Measurements from ENCODE around the gene AZU1. TPM values are rescaled to one million over a fixed set of nuclear protein-coding genes. Genes with fewer than 3 reads are reported as not detected.
"Not testable (repeated sequence)": the region's sequence is repeated elsewhere in the genome, so short reads cannot be mapped to it uniquely, and the experiment has no call there.

The AZU1 gene
- total RNA-seq, 1 donor from 2014 or later, result not detected

DNA sequence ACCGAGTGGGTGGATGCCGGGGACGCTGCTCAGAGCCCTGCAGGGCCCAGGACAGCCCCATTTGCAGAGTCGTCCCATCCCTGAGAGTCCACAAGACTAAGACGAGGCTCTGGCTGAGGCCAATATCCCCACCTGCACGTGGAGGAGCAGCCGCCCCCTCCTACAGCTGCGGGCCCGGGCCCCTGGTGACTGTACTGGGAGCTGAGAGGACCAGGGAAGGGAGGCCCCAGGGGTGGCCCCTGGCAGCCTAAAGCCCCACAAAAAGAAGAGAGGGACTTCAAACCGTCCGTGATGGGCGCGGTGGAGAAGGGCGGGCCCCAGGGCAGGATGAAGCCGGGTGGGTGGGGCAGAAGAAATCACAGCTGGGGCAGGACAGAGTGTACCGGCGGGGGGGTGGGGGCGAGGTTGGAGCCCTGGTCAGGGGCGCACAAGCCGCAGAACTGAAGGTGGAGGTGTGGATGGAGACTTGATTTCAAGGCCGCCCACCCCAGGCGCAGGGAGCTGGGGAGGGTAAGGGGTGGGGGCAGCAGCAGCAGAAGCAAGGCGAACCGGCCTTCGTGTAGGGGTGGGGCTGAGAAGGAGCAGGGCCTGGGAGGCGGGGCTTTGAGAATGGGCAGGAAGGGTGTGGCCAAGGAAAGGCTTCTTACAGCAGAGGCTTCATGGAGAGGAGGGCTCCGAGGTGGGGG is 44.8 kb downstream of the AZU1 start:
- no peak for DNase-seq (ENCODE audit: low read depth)

DNA sequence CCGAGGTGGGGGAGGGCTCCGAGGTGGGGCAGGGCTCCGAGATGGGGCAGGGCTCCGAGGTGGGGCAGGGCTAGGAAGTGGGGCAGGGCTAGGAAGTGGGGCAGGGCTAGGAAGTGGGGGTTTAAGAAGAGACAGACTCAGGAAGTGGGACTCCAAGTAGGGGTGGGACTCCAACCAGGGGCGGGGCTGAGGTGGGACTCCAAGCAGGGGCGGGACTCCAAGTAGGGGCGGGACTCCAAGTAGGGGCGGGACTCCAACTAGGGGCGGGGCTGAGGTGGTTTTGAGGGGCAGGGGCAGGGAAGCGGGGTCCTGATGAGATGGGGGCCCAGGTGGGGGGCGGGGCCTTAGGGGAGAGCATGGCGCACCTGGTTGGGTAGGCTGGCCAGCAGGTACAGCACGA is 45.4 kb downstream of the AZU1 start:
- no peak for DNase-seq (ENCODE audit: low read depth)

- no peak for DNase-seq (ENCODE audit: low read depth)
These were observed 46.0 kb downstream of the AZU1 start for GRCh38 chr19:873561-874041.

GRCh38 chr19:875265-875879 is 47.7 kb downstream of the AZU1 start:
- no peak for DNase-seq (ENCODE audit: low read depth)

DNA sequence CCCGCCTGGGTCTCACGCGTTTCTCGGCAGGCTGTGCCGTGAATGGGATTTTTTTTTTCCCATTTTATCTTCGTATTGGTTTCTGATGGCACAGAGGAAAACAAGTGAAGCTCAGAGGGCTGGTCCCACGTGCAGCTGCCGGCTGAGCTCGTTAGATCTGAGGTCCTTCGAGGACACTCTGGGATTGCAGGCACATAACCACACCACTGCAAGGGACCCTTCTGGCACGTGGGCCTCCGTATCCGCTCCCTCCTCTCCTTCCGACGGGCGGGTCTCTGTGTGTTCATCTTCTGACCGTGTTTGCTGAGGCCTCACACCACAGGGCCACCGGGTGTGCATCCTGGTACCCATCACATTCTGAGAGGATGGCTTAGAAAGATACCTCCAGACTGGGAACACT is 48.5 kb downstream of the AZU1 start:
- DNase-seq (ENCODE audit: low read depth), result no peak

- DNase-seq (ENCODE audit: low read depth), result no peak
These were observed 49.2 kb downstream of the AZU1 start for GRCh38 chr19:876780-877314.

GRCh38 chr19:877992-878660 is 50.5 kb downstream of the AZU1 start:
- DNase-seq (ENCODE audit: low read depth), result not testable (repeated sequence)

GRCh38 chr19:878751-879561 is 51.3 kb downstream of the AZU1 start:
- DNase-seq (ENCODE audit: low read depth), result not testable (repeated sequence)

GRCh38 chr19:879711-880438 is 52.2 kb downstream of the AZU1 start:
- no peak for DNase-seq (ENCODE audit: low read depth)

Other genes starting within 250 kb of the AZU1 start
- gene HCN2, start 238.0 kb upstream of the AZU1 start, total RNA-seq, result 0.55 TPM in 1 of 2 replicates, not detected in the other
- gene POLRMT, start 194.3 kb upstream of the AZU1 start, total RNA-seq, result 22.6 and 46.3 TPM in 2 replicates
- 0.10 TPM in 1 of 2 replicates, not detected in the other for gene FGF22, start 188.0 kb upstream of the AZU1 start, total RNA-seq
- 19.8 and 23.4 TPM in 2 replicates for gene RNF126, start 164.6 kb upstream of the AZU1 start, total RNA-seq
- gene FSTL3, start 151.4 kb upstream of the AZU1 start, total RNA-seq, result 374 and 526 TPM in 2 replicates
- gene PRSS57, start 132.4 kb upstream of the AZU1 start, total RNA-seq, result not detected in 2 replicates
- gene PALM, start 118.9 kb upstream of the AZU1 start, total RNA-seq, result 0.35 and 45.4 TPM in 2 replicates
- gene MISP, start 76.7 kb upstream of the AZU1 start, total RNA-seq, result 6.2 and 48.4 TPM in 2 replicates
- gene PTBP1, start 30.4 kb upstream of the AZU1 start, total RNA-seq, result 67.7 and 134 TPM in 2 replicates
- 0.50 and 0.87 TPM in 2 replicates for gene PLPPR3, start 5.9 kb upstream of the AZU1 start, total RNA-seq
- not detected in 2 replicates for gene PRTN3, start 13.2 kb downstream of the AZU1 start, total RNA-seq
- not detected in 2 replicates for gene ELANE, start 24.5 kb downstream of the AZU1 start, total RNA-seq
- gene CFD, start 31.8 kb downstream of the AZU1 start, total RNA-seq, result 2.1 and 3.1 TPM in 2 replicates
- gene MED16, start 65.3 kb downstream of the AZU1 start, total RNA-seq, result 22.6 and 55.4 TPM in 2 replicates
- not detected in 2 replicates for gene RNU6-9, start 65.6 kb downstream of the AZU1 start, total RNA-seq
- gene R3HDM4, start 85.4 kb downstream of the AZU1 start, total RNA-seq, result 36.6 and 38.3 TPM in 2 replicates
- gene KISS1R, start 89.5 kb downstream of the AZU1 start, total RNA-seq, result not detected in 2 replicates
- 9.5 and 18.8 TPM in 2 replicates for gene ARID3A, start 98.2 kb downstream of the AZU1 start, total RNA-seq
- 31.1 and 50.4 TPM in 2 replicates for gene WDR18, start 156.5 kb downstream of the AZU1 start, total RNA-seq
- gene GRIN3B, start 172.6 kb downstream of the AZU1 start, total RNA-seq, result 2.4 and 3.6 TPM in 2 replicates
- 63.4 and 114 TPM in 2 replicates for gene TMEM259, start 193.3 kb downstream of the AZU1 start, total RNA-seq
- gene RNU6-2, start 193.7 kb downstream of the AZU1 start, total RNA-seq, result not detected in 2 replicates
- 312 and 501 TPM in 2 replicates for gene CNN2, start 198.8 kb downstream of the AZU1 start, total RNA-seq
- gene ABCA7, start 212.3 kb downstream of the AZU1 start, total RNA-seq, result 15.6 and 24.6 TPM in 2 replicates
- 8.3 and 13.4 TPM in 2 replicates for gene ARHGAP45, start 239.3 kb downstream of the AZU1 start, total RNA-seq

Measured in renal cortical epithelial cell (primary cell).